ENCODE data around the gene FAM210B. TPM values are rescaled to one million over a fixed set of nuclear protein-coding genes. Genes with fewer than 3 reads are reported as not detected.

The FAM210B gene
- total and polyA plus RNA-seq, 2 of the 8 experiments (the other 6 are each of a cell fraction or from before 2014, with no cell fraction given), result 9.4 to 15.0 TPM

DNA sequence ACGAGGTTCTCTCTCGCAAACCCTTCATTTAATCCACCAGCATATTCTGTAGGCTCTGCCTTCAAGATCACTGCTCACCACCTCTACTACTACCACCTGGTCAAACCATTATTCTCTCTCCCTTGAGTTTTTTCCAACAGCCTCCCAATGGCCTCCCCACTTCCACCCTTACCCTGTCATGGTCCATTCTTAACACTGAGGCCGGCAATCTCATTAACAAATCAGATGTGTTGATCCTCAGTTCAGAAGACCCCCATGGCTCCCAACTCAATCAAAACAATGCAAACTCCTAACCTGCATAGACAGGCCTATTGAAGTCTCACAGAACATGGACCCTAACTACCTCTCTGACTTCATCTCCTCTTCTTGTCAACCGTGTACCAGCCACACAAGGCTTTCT is 31.0 kb downstream of the FAM210B start:
- Histone ChIP-seq H3K36me3 (ENCODE audit: control insufficient read depth in 2 of 4, insufficient read depth in 4 of 4, low read length in 3 of 4) (peaks cover 8 to 45% (median 36%) of the 10 kb centered on the region in 4 experiments; a peak in 7 of 8 replicates), H3K4me1 (replicated peaks in 1 of 4; ENCODE audit: control insufficient read depth in 3 of 4, insufficient read depth in 4 of 4, low read length in 3 of 4) (peaks cover 3 to 7% (median 4%) of the 10 kb centered on the region in 4 experiments; a peak in 5 of 7 replicates), H3K27ac (ENCODE audit: low read depth, low read length) (no peak overlapping the region), H4K8ac (ENCODE audit: extremely low read depth, insufficient read depth, low read length) (no peak overlapping the region), H2BK15ac (ENCODE audit: low read length) (no peak overlapping the region), H3K14ac (ENCODE audit: insufficient read length) (no peak overlapping the region), H2BK12ac (ENCODE audit: low read depth, low read length) (no peak overlapping the region), H2BK20ac (ENCODE audit: low read length) (no peak overlapping the region), H2BK120ac (replicated peaks; ENCODE audit: low read depth, low read length) (no peak overlapping the region), H3K18ac (ENCODE audit: extremely low read depth, low read length) (no peak overlapping the region), H3K9ac (replicated peaks in 1 of 4; ENCODE audit: extremely low read depth in 1 of 4, low read depth in 3 of 4, low read length in 3 of 4) (no peak overlapping the region), H3K4ac (replicated peaks; ENCODE audit: insufficient read length, low read depth, low read length) (no peak overlapping the region), H3K27me3 (replicated peaks in 1 of 4; ENCODE audit: control insufficient read depth in 3 of 4, extremely low read depth in 1 of 4, insufficient read depth in 3 of 4, low read length in 3 of 4) (no peaks in the 10 kb centered on the region), H3K4me3 (ENCODE audit: extremely low read depth in 1 of 4, insufficient read depth in 2 of 4, low read depth in 3 of 4, low read length in 4 of 4) (no peak overlapping the region), H4K91ac (replicated peaks; ENCODE audit: insufficient read length, low read length) (no peak overlapping the region), H4K20me1 (replicated peaks in 1 of 2; ENCODE audit: control insufficient read depth in 1 of 2, insufficient read depth in 2 of 2, low read length in 2 of 2) (peaks cover 1 to 12% of the 10 kb centered on the region in 2 experiments), H3K79me2 (ENCODE audit: control insufficient read depth in 1 of 2, insufficient read depth in 2 of 2, low read length in 2 of 2) (peaks cover 28 to 81% of the 10 kb centered on the region in 2 experiments), H2AFZ (ENCODE audit: low read length) (no peak overlapping the region), H3K79me1 (ENCODE audit: low read depth, low read length) (peaks cover 14% of the 10 kb centered on the region), H2AK5ac (ENCODE audit: low read depth, low read length) (no peak overlapping the region), H4K5ac (ENCODE audit: insufficient read length, low read depth, low read length) (no peak overlapping the region), H3K56ac (replicated peaks; ENCODE audit: insufficient read length, low read depth, low read length) (no peak overlapping the region), H2BK5ac (ENCODE audit: low read depth, low read length) (no peak overlapping the region), H3K4me2 (ENCODE audit: insufficient read depth in 1 of 2, low read depth in 2 of 2, low read length in 2 of 2) (no peak overlapping the region; a peak in 1 of 4 replicates), H3K23me2 (ENCODE audit: low read depth, low read length) (peaks cover 3% of the 10 kb centered on the region), H3K23ac (ENCODE audit: insufficient read length) (no peak overlapping the region), H3K9me3 (ENCODE audit: insufficient read depth in 2 of 2, low read depth in 1 of 2, low read length in 1 of 2) (no peaks in the 10 kb centered on the region)
- TF ChIP-seq ASH2L (IDR thresholded peaks at IDR 0.05; ENCODE audit: low read length), result no peak
- no peak for TF ChIP-seq SIX5 (IDR thresholded peaks at IDR 0.05; ENCODE audit: low read depth, low read length)
- TF ChIP-seq POLR2AphosphoS5 (IDR thresholded peaks at IDR 0.05; ENCODE audit: low read depth, low read length), result no peak
- no peak for TF ChIP-seq FOSL1 (IDR thresholded peaks at IDR 0.05; ENCODE audit: insufficient read depth, low read depth, low read length)
- TF ChIP-seq GTF2F1 (IDR thresholded peaks at IDR 0.05; ENCODE audit: borderline replicate concordance, low read depth, low read length), result no peak
- TF ChIP-seq KDM1A (IDR thresholded peaks at IDR 0.05; ENCODE audit: borderline replicate concordance, low read length), result no peak
- FAIRE-seq, result no peak
- DNase-seq (ENCODE audit: low read depth in 1 of 2, low spot score in 2 of 2), result no peak
- ChIA-PET CTCF (ENCODE audit: partially characterized antibody) (no interaction called here), POLR2A (ENCODE audit: partially characterized antibody) (no interaction called here)
- 93% methylated on average over 4 of the region's 4 CpGs; no CpG with 5 or more reads in 1 of the 2 experiments for WGBS, 2 experiments (ENCODE audit: extremely low coverage in 1 of 2, insufficient coverage in 1 of 2, insufficient read length in 1 of 2, insufficient replicate concordance in 2 of 2, low coverage in 1 of 2, low lambda C conversion rate in 2 of 2, missing lambda C conversion rate in 1 of 2)

Measured in H1 (cell line).